Endodermal cell (in vitro differentiated cells): ENCODE measurements around the gene GSE1. TPM values are rescaled to one million over a fixed set of nuclear protein-coding genes. Genes with fewer than 3 reads are reported as not detected.

ENCODE experiments used
- DNase-seq: peaks from one replicate; pipeline ENCODE4 v3.0.0-alpha.2; 2017
- H3K27ac ChIP-seq: 2 replicates; pipeline ENCODE4 v1.5.1; 2013; ENCODE audit warnings: mild to moderate bottlenecking, low read depth, low read length, moderate library complexity
- H3K27me3 ChIP-seq: 2 replicates; pipeline ENCODE4 v1.6.1; 2013; ENCODE audit warnings: mild to moderate bottlenecking, low read length, moderate library complexity; ENCODE audit not compliant: insufficient read depth, control insufficient read depth, poor library complexity, severe bottlenecking
- H3K36me3 ChIP-seq: 2 replicates; pipeline ENCODE4 v1.7.0; 2013; ENCODE audit warnings: mild to moderate bottlenecking, low read length, moderate library complexity; ENCODE audit not compliant: control insufficient read depth, insufficient read depth
- H3K4me1 ChIP-seq: one replicate; pipeline ENCODE4 v1.7.0; 2013; ENCODE audit warnings: low read length; ENCODE audit not compliant: control insufficient read depth, insufficient read depth
- H3K4me3 ChIP-seq: 2 replicates; pipeline ENCODE4 v1.5.1; 2013; ENCODE audit warnings: mild to moderate bottlenecking, low read length, moderate library complexity
- H3K9ac ChIP-seq: 2 replicates; pipeline ENCODE4 v1.6.1; 2013; ENCODE audit warnings: mild to moderate bottlenecking, low read length, moderate library complexity; ENCODE audit not compliant: poor library complexity, severe bottlenecking; ENCODE audit errors: extremely low read depth
- H3K9me3 ChIP-seq: 2 replicates; pipeline ENCODE4 v1.6.1; 2013; ENCODE audit warnings: mild to moderate bottlenecking, low read length, moderate library complexity; ENCODE audit not compliant: control insufficient read depth
- H3K27ac Mint-ChIP-seq: 2 replicates; pipeline ENCODE4 v1.8.0; 2020; ENCODE audit warnings: mixed read lengths
- H3K27me3 Mint-ChIP-seq: 2 replicates; pipeline ENCODE4 v1.8.0; 2021; ENCODE audit warnings: mild to moderate bottlenecking, mixed read lengths; ENCODE audit not compliant: insufficient read depth
- H3K36me3 Mint-ChIP-seq: 2 replicates; pipeline ENCODE4 v1.8.0; 2020; ENCODE audit warnings: low read depth, mixed read lengths
- H3K4me1 Mint-ChIP-seq: 2 replicates; pipeline ENCODE4 v1.8.0; 2020; ENCODE audit warnings: mixed read lengths
- H3K4me3 Mint-ChIP-seq: 2 replicates; pipeline ENCODE4 v1.8.0; 2020; ENCODE audit warnings: mild to moderate bottlenecking, moderate library complexity, mixed read lengths
- H3K9me3 Mint-ChIP-seq: 2 replicates; pipeline ENCODE4 v1.8.0; 2020; ENCODE audit warnings: mild to moderate bottlenecking, mixed read lengths
- WGBS, 2 experiments: methylation state at CpG; one replicate each; pipeline versions ENCODE4 v1.1.5 to v1.1.7; 2013; ENCODE audit warnings: missing lambda C conversion rate in 2 of 2, mixed read lengths in 1 of 2; ENCODE audit not compliant: insufficient coverage in 1 of 2, insufficient read length in 1 of 2; 5-methylcytosine and 5-hydroxymethylcytosine counted together
- total RNA-seq, 2 donors: library from RNA; stranded (reverse); fragmentation: NEBNext Ultra II Directional in 1 of 2; extraction: Animal tissue kit (Norgen Biotek cat#: 25700) in 1 of 2; gene quantifications; 2 replicates in 1 of 2; 3 replicates in 1 of 2; pipeline ENCODE4 v1.2.1, GENCODE V29; 2021
- TF ChIP-seq, protein P1 (sequence below): fragments of 200-600 bp; sonication (generic); conservative IDR thresholded peaks from 2 replicates; pipeline ENCODE4 v1.5.0; 2021; ENCODE audit warnings: antibody characterized with exemption, mild to moderate bottlenecking

The GSE1 gene
- total RNA-seq, 2 donors from 2014 or later, result 108 to 128 TPM

DNA sequence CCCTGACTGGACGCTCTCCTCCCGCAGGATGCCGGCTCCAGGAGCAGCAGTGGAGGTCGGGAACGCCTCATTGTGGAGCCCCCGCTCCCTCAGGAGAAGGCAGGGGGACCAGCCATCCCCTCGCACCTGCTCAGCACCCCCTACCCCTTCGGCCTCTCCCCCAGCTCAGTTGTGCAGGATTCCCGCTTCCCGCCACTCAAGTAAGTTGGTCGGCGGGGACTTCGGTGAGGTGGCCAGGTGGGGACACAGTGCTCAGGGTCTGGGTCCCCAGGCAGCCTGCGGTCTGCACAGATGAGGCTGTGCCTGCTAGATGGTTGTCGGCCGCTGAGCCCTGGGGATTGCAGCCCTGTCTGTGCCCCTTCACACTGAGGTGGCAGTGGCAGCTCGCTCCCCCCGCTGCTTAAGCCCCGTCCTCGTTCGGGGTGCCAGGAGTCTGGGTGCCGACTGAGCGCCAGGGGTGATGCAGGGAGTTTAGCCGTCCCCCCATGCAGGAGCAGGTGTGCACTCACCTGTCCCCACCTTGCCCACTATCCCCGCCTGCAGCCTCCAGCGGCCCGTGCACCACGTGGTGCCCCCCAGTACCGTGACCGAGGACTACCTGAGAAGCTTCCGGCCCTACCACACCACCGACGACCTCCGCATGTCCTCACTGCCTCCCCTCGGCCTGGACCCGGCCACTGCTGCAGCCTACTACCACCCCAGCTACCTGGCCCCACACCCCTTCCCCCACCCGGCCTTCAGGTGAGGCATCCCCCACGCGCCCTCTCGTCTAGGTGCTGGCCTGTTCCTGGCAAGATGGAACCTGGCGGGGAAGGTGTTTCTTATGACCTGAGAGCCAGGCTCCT lies 41.4 kb downstream of the GSE1 start:
- no peak overlapping the region for H3K4me3 ChIP-seq
- WGBS, 2 experiments, result 93 to 99% methylated on average over 14 to 41 of the region's 41 CpGs
- H3K36me3 ChIP-seq, result peaks cover 65% of the 10 kb centered on the region
- no peaks in the 10 kb centered on the region for H3K4me1 ChIP-seq
- Mint-ChIP-seq H3K4me3 (no peak overlapping the region), H3K36me3 (peaks cover 59% of the 10 kb centered on the region), H3K4me1 (no peaks in the 10 kb centered on the region), H3K9me3 (no peaks in the 10 kb centered on the region), H3K27ac (no peak overlapping the region), H3K27me3 (no peaks in the 10 kb centered on the region)
- DNase-seq, result no peak
- no peaks in the 10 kb centered on the region for H3K9me3 ChIP-seq
- H3K9ac ChIP-seq, result no peak overlapping the region
- TF ChIP-seq, protein P1, sequence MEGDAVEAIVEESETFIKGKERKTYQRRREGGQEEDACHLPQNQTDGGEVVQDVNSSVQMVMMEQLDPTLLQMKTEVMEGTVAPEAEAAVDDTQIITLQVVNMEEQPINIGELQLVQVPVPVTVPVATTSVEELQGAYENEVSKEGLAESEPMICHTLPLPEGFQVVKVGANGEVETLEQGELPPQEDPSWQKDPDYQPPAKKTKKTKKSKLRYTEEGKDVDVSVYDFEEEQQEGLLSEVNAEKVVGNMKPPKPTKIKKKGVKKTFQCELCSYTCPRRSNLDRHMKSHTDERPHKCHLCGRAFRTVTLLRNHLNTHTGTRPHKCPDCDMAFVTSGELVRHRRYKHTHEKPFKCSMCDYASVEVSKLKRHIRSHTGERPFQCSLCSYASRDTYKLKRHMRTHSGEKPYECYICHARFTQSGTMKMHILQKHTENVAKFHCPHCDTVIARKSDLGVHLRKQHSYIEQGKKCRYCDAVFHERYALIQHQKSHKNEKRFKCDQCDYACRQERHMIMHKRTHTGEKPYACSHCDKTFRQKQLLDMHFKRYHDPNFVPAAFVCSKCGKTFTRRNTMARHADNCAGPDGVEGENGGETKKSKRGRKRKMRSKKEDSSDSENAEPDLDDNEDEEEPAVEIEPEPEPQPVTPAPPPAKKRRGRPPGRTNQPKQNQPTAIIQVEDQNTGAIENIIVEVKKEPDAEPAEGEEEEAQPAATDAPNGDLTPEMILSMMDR, result no peak
- no peaks in the 10 kb centered on the region for H3K27me3 ChIP-seq
- no peak overlapping the region for H3K27ac ChIP-seq

GRCh38 chr16:85655216-85656129 lies 42.4 kb downstream of the GSE1 start:
- H3K27ac Mint-ChIP-seq, result no peak overlapping the region
- Histone ChIP-seq H3K4me3 (no peak overlapping the region), H3K9ac (no peak overlapping the region), H3K27ac (no peak overlapping the region), H3K4me1 (no peaks in the 10 kb centered on the region), H3K36me3 (peaks cover 70% of the 10 kb centered on the region), H3K27me3 (no peaks in the 10 kb centered on the region), H3K9me3 (no peaks in the 10 kb centered on the region)
- TF ChIP-seq, protein P1, result no peak
- H3K4me1 Mint-ChIP-seq, result no peaks in the 10 kb centered on the region
- 94 to 95% methylated on average over 29 to 35 of the region's 35 CpGs for WGBS, 2 experiments
- no peak for DNase-seq
- H3K36me3 Mint-ChIP-seq, result peaks cover 66% of the 10 kb centered on the region
- no peak overlapping the region for H3K4me3 Mint-ChIP-seq
- H3K9me3 Mint-ChIP-seq, result no peaks in the 10 kb centered on the region
- H3K27me3 Mint-ChIP-seq, result no peaks in the 10 kb centered on the region

DNA sequence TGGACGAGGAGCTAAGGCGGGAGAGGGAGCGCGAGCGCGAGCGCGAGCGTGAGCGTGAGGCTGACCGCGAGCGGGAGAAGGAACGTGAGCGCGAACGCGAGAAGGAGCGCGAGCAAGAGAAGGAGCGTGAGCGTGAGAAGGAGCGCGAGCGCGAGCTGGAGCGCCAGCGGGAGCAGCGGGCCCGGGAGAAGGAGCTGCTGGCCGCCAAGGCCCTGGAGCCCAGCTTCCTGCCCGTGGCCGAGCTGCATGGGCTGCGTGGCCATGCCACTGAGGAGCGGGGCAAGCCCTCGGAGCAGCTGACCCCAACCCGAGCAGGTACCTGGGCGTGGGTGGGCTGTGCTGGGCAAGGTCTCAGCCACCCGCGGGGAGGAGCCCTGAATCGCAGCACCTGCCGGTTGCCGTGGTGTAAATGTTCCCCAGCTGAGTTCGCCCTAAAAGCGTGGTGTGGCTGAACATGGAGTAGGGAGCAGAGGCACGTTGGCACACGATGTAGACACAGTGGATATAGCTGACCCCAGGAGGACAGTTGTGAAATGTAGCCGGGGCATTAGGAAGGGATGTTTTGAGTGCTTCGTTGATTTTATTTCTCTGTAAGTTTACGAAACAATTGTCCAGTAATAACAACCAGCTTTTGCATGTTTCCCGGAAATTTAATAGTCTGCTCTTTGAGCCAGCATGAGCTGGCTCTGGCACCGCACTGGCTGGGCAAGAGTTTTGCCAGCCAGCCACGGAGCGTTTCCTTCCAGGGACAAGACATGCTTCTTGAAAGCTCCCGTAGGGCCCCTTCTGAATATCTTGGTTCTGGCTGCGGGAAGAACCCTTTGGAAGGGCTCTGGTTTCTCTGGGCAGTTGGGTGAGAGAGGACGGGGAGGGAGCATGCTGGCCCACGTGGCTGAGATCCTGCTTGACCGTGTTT lies 43.5 kb downstream of the GSE1 start:
- DNase-seq, result no peak
- Histone ChIP-seq H3K9ac (no peak overlapping the region), H3K9me3 (no peaks in the 10 kb centered on the region), H3K36me3 (peaks cover 78% of the 10 kb centered on the region), H3K27me3 (no peaks in the 10 kb centered on the region), H3K27ac (peak overlapping the region; percentile 17), H3K4me3 (no peak overlapping the region), H3K4me1 (no peaks in the 10 kb centered on the region)
- no peaks in the 10 kb centered on the region for H3K9me3 Mint-ChIP-seq
- no peak overlapping the region for H3K27ac Mint-ChIP-seq
- H3K27me3 Mint-ChIP-seq, result no peaks in the 10 kb centered on the region
- H3K4me1 Mint-ChIP-seq, result no peaks in the 10 kb centered on the region
- peaks cover 69% of the 10 kb centered on the region for H3K36me3 Mint-ChIP-seq
- TF ChIP-seq, protein P1, result no peak
- no peak overlapping the region for H3K4me3 Mint-ChIP-seq
- WGBS, 2 experiments, result 96 to 98% methylated on average over 53 to 59 of the region's 59 CpGs
